Effector memory CD4-positive, alpha-beta T cell (primary cell): Measurements from ENCODE around the gene SNAI3.

Experiments used
- DNase-seq, 3 donors: peaks; one replicate each; pipeline ENCODE4 v3.0.0-alpha.2; 2020
- H3K27ac ChIP-seq: 2 replicates; pipeline ENCODE4 v1.7.0; 2013; ENCODE audit warnings: mild to moderate bottlenecking, low read length, moderate library complexity; ENCODE audit not compliant: insufficient read depth, poor library complexity, severe bottlenecking
- H3K27me3 ChIP-seq: replicated peaks from 2 replicates; pipeline ENCODE4 v1.7.0; 2013; ENCODE audit warnings: mild to moderate bottlenecking, low read length; ENCODE audit not compliant: insufficient read depth, control insufficient read depth, poor library complexity, severe bottlenecking
- H3K36me3 ChIP-seq: 2 replicates; pipeline ENCODE4 v1.7.0; 2013; ENCODE audit warnings: mild to moderate bottlenecking, low read length, moderate library complexity; ENCODE audit not compliant: control insufficient read depth, insufficient read depth
- H3K4me1 ChIP-seq: 2 replicates; pipeline ENCODE4 v1.7.0; 2013; ENCODE audit warnings: low read length, mild to moderate bottlenecking; ENCODE audit not compliant: control insufficient read depth, insufficient read depth, poor library complexity, severe bottlenecking
- H3K4me3 ChIP-seq: 2 replicates; pipeline ENCODE4 v1.7.0; 2013; ENCODE audit warnings: low read length, low read depth, mild to moderate bottlenecking; ENCODE audit not compliant: insufficient read depth, poor library complexity, severe bottlenecking
- H3K9me3 ChIP-seq: 2 replicates; pipeline ENCODE4 v1.7.0; 2013; ENCODE audit warnings: mild to moderate bottlenecking, low read length, moderate library complexity; ENCODE audit not compliant: control insufficient read depth

SNAI3 gene

GRCh38 chr16:88714420-88715302, 28.4 kb upstream of the SNAI3 start:
- H3K27me3 ChIP-seq = no peaks in the 10 kb centered on the region
- no peak overlapping the region for H3K27ac ChIP-seq
- DNase-seq = no peak
- H3K4me1 ChIP-seq = no peaks in the 10 kb centered on the region
- no peaks in the 10 kb centered on the region for H3K9me3 ChIP-seq
- H3K4me3 ChIP-seq = no peak overlapping the region
- peaks cover 63% of the 10 kb centered on the region for H3K36me3 ChIP-seq

DNA sequence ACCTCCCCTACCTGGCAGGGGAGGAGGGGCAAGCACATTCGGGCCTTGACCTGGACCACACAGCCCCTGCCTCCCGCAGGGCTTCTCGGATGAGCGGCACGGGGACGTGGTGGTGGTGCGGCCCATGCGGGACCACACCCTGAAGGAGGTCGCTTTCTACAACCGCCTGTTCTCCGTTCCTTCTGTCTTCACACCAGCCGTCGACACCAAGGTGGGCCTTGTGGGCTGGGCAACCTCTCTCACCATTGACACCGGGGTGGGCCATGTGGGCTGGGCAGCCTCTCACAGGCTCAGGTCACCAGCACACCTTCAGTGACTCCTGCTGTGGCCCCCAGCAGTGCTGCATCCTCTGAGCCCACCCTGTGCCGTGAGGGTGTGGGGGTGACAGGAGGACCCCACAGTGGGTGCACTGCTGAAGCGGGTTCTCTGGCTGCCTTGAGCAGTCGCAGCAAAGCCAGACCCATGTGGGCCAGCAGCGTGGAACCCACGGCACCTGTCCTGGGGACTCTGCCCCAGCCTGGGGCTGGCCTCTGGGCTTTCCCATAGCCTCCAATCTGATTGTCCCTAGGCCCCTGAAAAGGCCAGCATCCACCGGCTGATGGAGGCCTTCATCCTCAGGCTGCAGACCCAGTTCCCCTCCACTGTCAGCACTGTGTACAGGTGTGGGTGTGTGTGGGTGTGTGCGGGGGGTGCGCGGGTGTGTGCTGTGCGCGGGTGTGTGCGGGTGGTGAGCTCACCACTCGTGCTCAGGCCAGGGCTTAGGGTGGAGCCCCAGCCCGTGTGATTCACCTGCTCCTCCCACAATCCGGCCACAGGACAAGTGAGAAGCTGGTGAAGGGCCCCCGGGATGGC, 27.5 kb upstream of the SNAI3 start:
- Histone ChIP-seq H3K36me3 (peaks cover 54% of the 10 kb centered on the region), H3K27ac (no peak overlapping the region), H3K27me3 (no peaks in the 10 kb centered on the region), H3K4me1 (no peaks in the 10 kb centered on the region), H3K4me3 (no peak overlapping the region), H3K9me3 (no peaks in the 10 kb centered on the region)
- DNase-seq = no peak

DNA sequence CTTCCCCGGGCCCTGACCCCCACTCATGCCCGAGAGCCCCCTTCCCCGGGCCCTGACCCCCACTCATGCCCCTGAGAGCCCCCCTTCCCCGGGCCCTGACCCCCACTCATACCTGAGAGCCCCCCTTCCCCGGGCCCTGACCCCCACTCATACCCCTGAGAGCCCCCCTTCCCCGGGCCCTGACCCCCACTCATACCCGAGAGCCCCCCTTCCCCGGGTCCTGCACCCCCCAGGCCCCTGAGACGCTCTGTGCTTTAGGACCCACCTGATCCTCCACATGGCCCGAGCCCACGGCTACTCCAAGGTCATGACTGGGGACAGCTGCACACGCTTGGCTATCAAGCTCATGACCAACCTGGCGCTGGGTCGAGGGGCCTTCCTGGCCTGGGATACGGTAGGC, 26.7 kb upstream of the SNAI3 start:
- peaks cover 47% of the 10 kb centered on the region for H3K36me3 ChIP-seq
- DNase-seq = no peak
- H3K27ac ChIP-seq = no peak overlapping the region
- H3K9me3 ChIP-seq = no peaks in the 10 kb centered on the region
- H3K4me3 ChIP-seq = no peak overlapping the region
- H3K4me1 ChIP-seq = no peaks in the 10 kb centered on the region
- no peaks in the 10 kb centered on the region for H3K27me3 ChIP-seq

DNA sequence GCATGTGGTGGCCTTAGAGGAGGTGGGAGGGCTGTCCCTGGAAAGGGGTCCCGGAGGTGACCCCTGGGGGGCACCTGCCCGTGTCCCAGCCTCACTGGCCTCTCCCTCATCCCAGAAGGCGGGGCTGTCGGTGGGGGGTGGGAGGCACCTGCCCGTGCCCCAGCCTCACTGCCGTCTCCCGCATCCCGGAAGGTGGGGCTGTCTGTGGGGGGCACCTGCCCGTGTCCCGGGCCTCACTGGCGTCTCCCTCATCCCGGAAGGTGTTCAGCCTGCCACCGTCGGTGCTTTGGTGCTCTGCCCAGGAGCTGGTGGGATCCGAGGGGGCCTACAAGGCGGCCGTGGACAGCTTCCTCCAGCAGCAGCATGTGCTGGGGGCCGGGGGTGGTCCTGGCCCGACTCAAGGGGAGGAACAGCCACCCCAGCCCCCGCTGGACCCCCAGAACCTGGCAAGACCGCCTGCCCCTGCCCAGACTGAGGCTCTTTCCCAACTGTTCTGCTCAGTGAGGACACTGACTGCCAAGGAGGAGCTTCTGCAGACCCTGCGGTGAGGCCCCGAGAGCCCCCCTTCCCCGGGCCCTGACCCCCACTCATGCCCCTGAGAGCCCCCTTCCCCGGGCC, 26.2 kb upstream of the SNAI3 start:
- no peaks in the 10 kb centered on the region for H3K9me3 ChIP-seq
- no peak for DNase-seq
- no peaks in the 10 kb centered on the region for H3K27me3 ChIP-seq
- peaks cover 41% of the 10 kb centered on the region for H3K36me3 ChIP-seq
- no peak overlapping the region for H3K4me3 ChIP-seq
- H3K27ac ChIP-seq = no peak overlapping the region
- H3K4me1 ChIP-seq = peaks cover 2% of the 10 kb centered on the region

DNA sequence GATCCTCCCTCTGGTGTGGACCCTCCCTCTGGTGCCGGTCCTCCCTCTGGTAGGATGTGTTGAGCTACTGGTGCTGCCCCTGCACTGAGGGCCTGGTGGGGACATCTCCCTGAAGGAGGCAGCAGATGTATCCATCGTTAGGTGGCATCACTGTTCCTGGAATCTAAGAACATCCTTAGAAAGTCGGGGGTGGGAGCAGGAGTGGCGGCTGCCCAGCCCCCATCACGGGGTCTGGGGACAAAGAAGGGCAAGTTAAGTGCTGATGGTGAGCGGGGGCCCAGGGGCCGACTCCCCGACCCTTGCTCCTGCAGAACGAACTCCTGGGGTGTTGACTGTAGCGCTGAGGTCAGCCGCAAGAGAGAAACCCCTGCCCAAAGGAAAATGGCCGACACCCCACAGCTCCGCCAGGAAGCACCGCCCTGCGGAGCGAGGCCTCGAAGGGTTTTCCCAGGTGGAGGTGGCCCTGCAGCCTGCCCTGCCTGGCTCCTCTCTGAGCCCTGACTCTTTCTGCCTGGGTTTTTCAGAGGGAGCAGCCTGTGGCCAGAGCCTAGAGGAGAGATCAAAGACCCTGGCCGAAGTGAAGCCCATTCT, 25.5 kb upstream of the SNAI3 start:
- H3K36me3 ChIP-seq = peaks cover 36% of the 10 kb centered on the region
- DNase-seq = no peak

GRCh38 chr16:88710556-88710955, 24.2 kb upstream of the SNAI3 start:
- Histone ChIP-seq H3K9me3 (no peaks in the 10 kb centered on the region), H3K27ac (no peak overlapping the region), H3K4me3 (no peak overlapping the region), H3K27me3 (no peaks in the 10 kb centered on the region), H3K36me3 (peaks cover 23% of the 10 kb centered on the region), H3K4me1 (peaks cover 11% of the 10 kb centered on the region)
- no peak for DNase-seq

More for the DNA sequence above, 25.5 kb upstream of the SNAI3 start:
- Histone ChIP-seq H3K4me1 (peaks cover 8% of the 10 kb centered on the region), H3K27ac (no peak overlapping the region), H3K9me3 (no peaks in the 10 kb centered on the region), H3K27me3 (no peaks in the 10 kb centered on the region), H3K4me3 (no peak overlapping the region)

DNA sequence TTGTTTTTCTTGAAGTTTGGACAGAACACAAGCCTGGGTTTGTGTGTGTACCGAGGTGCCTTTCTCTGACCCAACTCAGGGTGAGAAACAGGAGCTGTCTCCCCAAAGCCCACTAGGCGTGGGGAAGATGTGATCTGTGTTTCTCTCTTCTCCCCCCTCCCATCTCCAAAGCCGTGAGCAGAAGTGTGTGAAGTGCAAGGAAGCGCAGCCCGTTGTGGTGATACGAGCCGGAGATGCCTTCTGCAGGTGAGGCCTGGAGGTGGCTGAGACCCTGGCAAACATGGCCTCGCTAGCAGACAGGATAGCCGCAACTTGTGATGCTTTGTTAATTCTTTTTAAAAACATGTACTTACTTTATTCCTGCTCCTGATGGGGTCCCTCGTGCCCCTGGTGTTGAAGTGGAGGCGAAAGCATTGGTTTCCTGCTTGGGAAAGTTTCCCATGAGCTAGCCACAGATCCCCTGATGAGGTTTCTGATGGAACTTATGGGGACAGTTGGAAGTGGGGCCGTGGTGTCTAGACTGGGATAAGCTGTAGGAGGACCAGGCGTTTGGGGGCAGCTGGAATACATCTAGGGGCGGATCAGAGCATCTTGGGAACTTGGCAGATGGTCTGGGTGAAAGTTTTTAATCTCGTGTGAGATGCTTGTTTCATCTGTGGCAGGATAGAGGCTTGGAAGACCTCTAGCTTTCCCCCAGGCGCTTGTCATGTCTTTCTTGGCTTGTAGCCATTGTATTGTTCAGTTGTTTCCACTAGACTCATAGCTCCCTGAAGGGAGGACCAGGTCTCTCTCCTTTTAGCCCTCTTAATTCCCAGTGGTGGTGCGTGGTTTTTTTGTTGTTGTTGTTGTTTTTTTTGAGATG, 20.9 kb upstream of the SNAI3 start:
- no peak for DNase-seq
- H3K4me1 ChIP-seq = peaks cover 41% of the 10 kb centered on the region
- no peaks in the 10 kb centered on the region for H3K9me3 ChIP-seq
- H3K27me3 ChIP-seq = no peaks in the 10 kb centered on the region
- peak overlapping the region; percentile 80 for H3K4me3 ChIP-seq
- H3K27ac ChIP-seq = peak overlapping the region; percentile 88
- no peaks in the 10 kb centered on the region for H3K36me3 ChIP-seq

DNA sequence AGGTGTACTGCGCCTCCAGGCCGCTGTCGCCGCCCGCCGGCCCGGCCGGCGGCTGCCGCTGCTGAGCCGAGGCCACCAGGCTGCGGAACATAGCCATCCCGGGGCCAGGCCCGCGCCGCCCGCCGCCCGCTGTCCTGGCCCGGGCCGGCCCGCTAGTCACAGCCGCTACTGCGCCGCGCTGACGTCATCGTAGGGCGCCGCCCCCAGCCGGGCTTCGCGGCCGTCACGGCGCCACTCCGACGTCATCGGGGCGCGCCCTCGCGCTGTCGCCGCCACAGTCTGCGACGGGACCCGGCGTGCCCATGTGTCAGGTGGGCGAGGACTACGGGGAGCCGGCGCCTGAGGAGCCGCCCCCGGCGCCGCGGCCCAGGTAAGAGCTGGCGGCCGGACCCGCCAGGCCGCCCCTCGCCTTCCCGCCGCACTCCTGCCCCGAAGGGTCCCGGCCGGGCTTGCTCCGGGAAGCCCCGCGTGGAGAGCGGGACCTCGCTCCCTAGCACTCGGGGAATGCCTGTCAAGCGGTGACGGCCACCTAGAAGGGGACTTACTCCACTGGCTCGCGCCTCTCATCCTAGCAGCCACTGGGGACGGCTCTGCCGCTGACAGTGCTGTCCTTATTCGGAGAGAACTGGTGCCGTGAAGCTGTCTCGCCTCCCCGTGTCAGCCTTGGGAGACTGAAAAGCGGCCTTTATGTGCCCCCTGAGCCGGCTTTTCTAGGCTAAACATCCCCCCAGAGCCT, 20.1 kb upstream of the SNAI3 start, which contains the start of the genes CTU2 and RNF166:
Gene CTU2, plus strand, starts transcription at position 275 of the 736 bp plus-strand sequence. Its CDS starts 28 bp downstream, at position 303.
Gene RNF166, minus strand, starts transcription at position 180 of the 736 bp plus-strand sequence. Its CDS starts 83 bp downstream, at position 97.
- Histone ChIP-seq H3K4me1 (peaks cover 49% of the 10 kb centered on the region), H3K9me3 (no peaks in the 10 kb centered on the region), H3K27ac (peak within 1 kb of the TSS; percentile 88), H3K36me3 (no peaks in the 10 kb centered on the region), H3K4me3 (peak within 1 kb of the TSS; percentile 80), H3K27me3 (no peaks in the 10 kb centered on the region)
- peak; percentile 85 to 90 (median 86) for DNase-seq
